ENCODE data around the gene PTPRN2. TPM values are rescaled to one million over a fixed set of nuclear protein-coding genes. Genes with fewer than 3 reads are reported as not detected.
A peak's percentile ranks its signal among the peaks of the same experiment; 100 is the strongest.

Gene PTPRN2
- total and polyA plus RNA-seq, 9 of the 15 experiments (the other 6 are each of a cell fraction or from before 2014, with no cell fraction given), result not detected

DNA sequence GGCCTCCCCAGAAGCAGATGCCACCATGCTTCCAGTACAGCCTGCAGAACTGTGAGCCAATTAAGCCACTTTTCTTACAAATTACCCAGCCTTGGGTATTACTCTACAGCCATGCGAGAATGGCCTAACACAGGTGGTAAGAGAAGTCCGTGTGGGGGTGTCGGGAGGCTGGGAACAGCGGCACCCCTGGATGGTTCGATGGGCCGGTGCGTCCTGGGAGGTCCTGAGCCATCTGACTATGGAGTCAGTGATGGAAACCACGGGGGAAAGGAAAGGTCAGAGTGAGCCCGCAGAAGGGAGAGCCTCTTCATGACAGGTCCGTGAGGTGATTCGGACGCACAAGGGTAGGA is 2.5 kb upstream of the PTPRN2 start (continued):
- TF ChIP-seq TAF7 (tag; IDR thresholded peaks at IDR 0.05) (no peak), ETS2 (tag; IDR thresholded peaks at IDR 0.05; ENCODE audit: borderline replicate concordance, poor library complexity, severe bottlenecking) (no peak)

DNA sequence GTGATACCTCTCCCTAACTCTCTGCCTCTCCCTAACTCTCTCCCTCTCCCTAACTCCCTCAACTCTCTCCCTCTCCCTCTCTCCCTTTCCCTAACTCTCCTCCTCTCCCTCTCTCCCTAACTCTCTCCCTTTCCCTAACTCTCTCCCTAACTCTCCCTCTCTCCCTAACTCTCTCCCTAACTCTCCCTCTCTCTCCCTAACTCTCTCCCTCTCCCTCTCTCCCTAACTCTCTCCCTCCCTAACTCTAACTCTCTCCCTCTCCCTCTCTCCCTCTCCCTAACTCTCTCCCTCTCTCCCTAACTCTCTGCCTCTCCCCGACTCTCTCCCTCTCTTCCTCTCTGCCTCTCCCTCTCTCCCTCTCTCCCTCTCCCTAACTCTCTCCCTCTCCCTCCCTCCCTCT is 2.0 kb upstream of the PTPRN2 start:
- no peak overlapping the region for H2AFZ ChIP-seq (ENCODE audit: low read depth, low read length)
- H3K9me1 ChIP-seq (ENCODE audit: control insufficient read depth, insufficient read depth, low read length), result no peaks in the 10 kb centered on the region
- H3K9me3 ChIP-seq (replicated peaks; ENCODE audit: control insufficient read depth, insufficient read depth, low read depth, low read length), result 0 out of 2 replicates have a peak, but pooled peaks cover 5% of the 10 kb centered on the region
- in situ Hi-C loops (cut with MboI), result no loop called here
- no peak for FAIRE-seq
- H3K4me3 ChIP-seq, result no peak overlapping the region
- H3K4me2 ChIP-seq (ENCODE audit: insufficient read depth, low read length), result no peak overlapping the region
- H3K36me3 ChIP-seq (ENCODE audit: control insufficient read depth, insufficient read depth, low read length), result no peaks in the 10 kb centered on the region
- peaks cover 40 to 64% of the 10 kb centered on the region in 2 experiments for H3K27me3 ChIP-seq (ENCODE audit: control insufficient read depth in 2 of 2, insufficient read depth in 2 of 2, low read length in 2 of 2)
- POLR2A ChIA-PET, result no interaction called here
- H3K79me2 ChIP-seq (ENCODE audit: control insufficient read depth, insufficient read depth, low read length), result no peaks in the 10 kb centered on the region
- CTCF ChIA-PET (ENCODE audit: low intra/inter-chr PET ratio), result no interaction called here
- no peak overlapping the region for H3K9ac ChIP-seq (ENCODE audit: insufficient read depth in 1 of 2, low read depth in 2 of 2, low read length in 2 of 2)
- H3K4me1 ChIP-seq (replicated peaks in 1 of 2; ENCODE audit: control insufficient read depth in 2 of 2, insufficient read depth in 2 of 2, low read length in 2 of 2), result peaks cover 0 to 22% of the 10 kb centered on the region in 2 experiments; a peak in 2 of 5 replicates
- intact Hi-C loops (cut with micrococcal nuclease), result no loop called here
- no peak for DNase-seq (ENCODE audit: extremely low read depth in 1 of 4, low spot score in 3 of 4)
- peaks cover 5% of the 10 kb centered on the region for H4K20me1 ChIP-seq (replicated peaks; ENCODE audit: control insufficient read depth, insufficient read depth, low read length)
- no peak overlapping the region for H3K27ac ChIP-seq (ENCODE audit: extremely low read depth, low read depth, low read length)
- no TSS peak for BruUV-seq (replicated peaks)
- ATAC-seq, result no peak
- TF ChIP-seq RBM22 (IDR thresholded peaks at IDR 0.05; ENCODE audit: low read depth, low read length, poor library complexity, severe bottlenecking) (no peak), ELF4 (CRISPR knock-in tag; IDR thresholded peaks at IDR 0.05) (peak; percentile 46; the same call in 1 of the 2 replicates), MCM3 (IDR thresholded peaks at IDR 0.05) (peak; percentile 53; the same call in 1 of the 2 replicates), PML (IDR thresholded peaks at IDR 0.05; ENCODE audit: low read length) (no peak), OTX1 (CRISPR knock-in tag; IDR thresholded peaks at IDR 0.05) (0 out of 2 replicates have a peak, but pooled peaks have one; percentile 47), ARHGAP35 (IDR thresholded peaks at IDR 0.05; ENCODE audit: partially characterized antibody) (peak; percentile 5)
- TF ChIP-seq, protein P1, sequence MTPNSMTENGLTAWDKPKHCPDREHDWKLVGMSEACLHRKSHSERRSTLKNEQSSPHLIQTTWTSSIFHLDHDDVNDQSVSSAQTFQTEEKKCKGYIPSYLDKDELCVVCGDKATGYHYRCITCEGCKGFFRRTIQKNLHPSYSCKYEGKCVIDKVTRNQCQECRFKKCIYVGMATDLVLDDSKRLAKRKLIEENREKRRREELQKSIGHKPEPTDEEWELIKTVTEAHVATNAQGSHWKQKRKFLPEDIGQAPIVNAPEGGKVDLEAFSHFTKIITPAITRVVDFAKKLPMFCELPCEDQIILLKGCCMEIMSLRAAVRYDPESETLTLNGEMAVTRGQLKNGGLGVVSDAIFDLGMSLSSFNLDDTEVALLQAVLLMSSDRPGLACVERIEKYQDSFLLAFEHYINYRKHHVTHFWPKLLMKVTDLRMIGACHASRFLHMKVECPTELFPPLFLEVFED (CRISPR knock-in tag; conservative IDR thresholded peaks at IDR 0.05), result 0 out of 2 replicates have a peak, but pooled peaks have one; percentile 8
- TF ChIP-seq, protein P2, sequence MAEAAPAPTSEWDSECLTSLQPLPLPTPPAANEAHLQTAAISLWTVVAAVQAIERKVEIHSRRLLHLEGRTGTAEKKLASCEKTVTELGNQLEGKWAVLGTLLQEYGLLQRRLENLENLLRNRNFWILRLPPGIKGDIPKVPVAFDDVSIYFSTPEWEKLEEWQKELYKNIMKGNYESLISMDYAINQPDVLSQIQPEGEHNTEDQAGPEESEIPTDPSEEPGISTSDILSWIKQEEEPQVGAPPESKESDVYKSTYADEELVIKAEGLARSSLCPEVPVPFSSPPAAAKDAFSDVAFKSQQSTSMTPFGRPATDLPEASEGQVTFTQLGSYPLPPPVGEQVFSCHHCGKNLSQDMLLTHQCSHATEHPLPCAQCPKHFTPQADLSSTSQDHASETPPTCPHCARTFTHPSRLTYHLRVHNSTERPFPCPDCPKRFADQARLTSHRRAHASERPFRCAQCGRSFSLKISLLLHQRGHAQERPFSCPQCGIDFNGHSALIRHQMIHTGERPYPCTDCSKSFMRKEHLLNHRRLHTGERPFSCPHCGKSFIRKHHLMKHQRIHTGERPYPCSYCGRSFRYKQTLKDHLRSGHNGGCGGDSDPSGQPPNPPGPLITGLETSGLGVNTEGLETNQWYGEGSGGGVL (CRISPR knock-in tag; IDR thresholded peaks at IDR 0.05), result no peak
- TF ChIP-seq, protein P3, sequence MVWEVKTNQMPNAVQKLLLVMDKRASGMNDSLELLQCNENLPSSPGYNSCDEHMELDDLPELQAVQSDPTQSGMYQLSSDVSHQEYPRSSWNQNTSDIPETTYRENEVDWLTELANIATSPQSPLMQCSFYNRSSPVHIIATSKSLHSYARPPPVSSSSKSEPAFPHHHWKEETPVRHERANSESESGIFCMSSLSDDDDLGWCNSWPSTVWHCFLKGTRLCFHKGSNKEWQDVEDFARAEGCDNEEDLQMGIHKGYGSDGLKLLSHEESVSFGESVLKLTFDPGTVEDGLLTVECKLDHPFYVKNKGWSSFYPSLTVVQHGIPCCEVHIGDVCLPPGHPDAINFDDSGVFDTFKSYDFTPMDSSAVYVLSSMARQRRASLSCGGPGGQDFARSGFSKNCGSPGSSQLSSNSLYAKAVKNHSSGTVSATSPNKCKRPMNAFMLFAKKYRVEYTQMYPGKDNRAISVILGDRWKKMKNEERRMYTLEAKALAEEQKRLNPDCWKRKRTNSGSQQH (CRISPR knock-in tag; IDR thresholded peaks at IDR 0.05), result peak; percentile 66; the same call in 1 of the 2 replicates
- TF ChIP-seq, protein P4, sequence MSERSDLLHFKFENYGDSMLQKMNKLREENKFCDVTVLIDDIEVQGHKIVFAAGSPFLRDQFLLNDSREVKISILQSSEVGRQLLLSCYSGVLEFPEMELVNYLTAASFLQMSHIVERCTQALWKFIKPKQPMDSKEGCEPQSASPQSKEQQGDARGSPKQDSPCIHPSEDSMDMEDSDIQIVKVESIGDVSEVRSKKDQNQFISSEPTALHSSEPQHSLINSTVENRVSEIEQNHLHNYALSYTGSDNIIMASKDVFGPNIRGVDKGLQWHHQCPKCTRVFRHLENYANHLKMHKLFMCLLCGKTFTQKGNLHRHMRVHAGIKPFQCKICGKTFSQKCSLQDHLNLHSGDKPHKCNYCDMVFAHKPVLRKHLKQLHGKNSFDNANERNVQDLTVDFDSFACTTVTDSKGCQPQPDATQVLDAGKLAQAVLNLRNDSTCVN (CRISPR knock-in tag; IDR thresholded peaks at IDR 0.05), result 0 out of 2 replicates have a peak, but pooled peaks have one; percentile 62
- WGBS (ENCODE audit: insufficient coverage, low coverage, missing lambda C conversion rate), result no CpG with 5 or more reads among the region's 1 CpG
